Measurements from ENCODE around the gene LRP8. TPM values are rescaled to one million over a fixed set of nuclear protein-coding genes. Genes with fewer than 3 reads are reported as not detected.

The LRP8 gene
- polyA plus RNA-seq, 1 donor: 4.1 TPM

DNA sequence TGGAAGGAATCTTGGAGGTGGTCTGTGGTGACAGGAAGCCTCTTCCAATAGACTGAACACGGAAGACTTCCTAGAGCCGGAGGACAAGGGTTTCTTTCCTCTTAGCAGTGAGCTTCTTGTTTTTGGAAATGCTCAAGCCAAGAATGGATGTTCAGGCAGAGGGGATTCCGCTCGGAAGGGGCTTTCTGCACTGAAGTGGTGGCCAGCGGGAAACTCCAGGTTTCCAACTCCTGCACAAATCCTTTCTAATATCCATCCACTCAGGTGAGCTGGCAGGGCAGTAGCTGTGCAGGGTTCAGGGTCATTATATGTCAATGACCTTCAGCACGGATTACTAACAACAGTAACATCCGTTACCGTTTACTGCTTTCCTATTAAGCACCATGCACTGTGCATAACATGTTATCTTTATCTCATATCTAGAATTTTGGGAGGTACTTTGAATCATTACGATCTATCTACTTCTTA is 131.8 kb downstream of the LRP8 start:
- WGBS (ENCODE audit: insufficient coverage, low lambda C conversion rate): no CpG with 5 or more reads among the region's 9 CpGs
- peak overlapping the region; percentile 92 for H3K4me3 ChIP-seq (ENCODE audit: low read length)
- peaks cover 21% of the 10 kb centered on the region for H3K4me1 ChIP-seq (ENCODE audit: control insufficient read depth, insufficient read depth, low read length)
- no peaks in the 10 kb centered on the region for H3K9me3 ChIP-seq (ENCODE audit: control insufficient read depth, low read depth, low read length)
- peak in 1 of 2 donors; percentile 76 for DNase-seq
- H3K27ac ChIP-seq (ENCODE audit: low read length): peak overlapping the region; percentile 80
- no peaks in the 10 kb centered on the region for H3K27me3 ChIP-seq (ENCODE audit: control insufficient read depth, insufficient read depth, low read length)
- H3K36me3 ChIP-seq (ENCODE audit: control insufficient read depth, insufficient read depth, low read length): peaks cover 5% of the 10 kb centered on the region

DNA sequence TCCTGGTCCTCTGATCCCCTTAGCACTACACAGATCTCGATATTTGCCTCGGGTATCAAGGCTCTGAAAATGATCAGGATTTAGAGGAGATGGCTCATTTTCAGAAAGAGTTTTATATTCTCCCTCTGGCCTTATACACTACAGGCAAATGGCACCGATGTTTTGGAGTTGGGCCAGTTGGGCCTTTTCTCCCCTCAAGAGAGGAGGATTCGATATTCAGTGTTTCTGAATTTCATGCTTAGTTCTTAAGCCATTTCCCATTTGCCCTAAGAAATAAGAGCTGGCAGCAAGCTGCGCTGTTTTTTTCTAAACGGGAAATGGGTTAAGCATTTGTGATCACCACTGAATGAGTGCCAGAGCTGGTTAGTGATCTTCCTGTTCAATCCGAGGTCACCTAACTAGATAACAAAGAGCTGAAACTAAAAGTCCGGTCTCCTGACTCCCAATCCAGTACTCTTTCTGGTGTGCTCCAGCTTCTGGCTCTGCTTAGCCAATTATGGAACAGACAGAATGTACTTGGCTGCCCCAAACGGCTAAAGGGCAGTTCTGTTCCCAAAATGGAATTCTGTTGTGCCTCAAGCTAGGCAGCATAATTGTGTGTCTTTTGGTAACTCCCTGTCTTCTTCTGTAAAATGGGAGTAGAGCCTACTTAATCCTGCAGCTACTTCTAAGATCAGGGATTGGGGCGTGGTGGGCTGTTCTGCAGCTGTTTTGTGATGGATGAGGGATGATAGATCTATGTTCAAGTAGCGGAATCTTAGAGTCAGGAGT is 132.4 kb downstream of the LRP8 start:
- H3K9me3 ChIP-seq (ENCODE audit: control insufficient read depth, low read depth, low read length): no peaks in the 10 kb centered on the region
- H3K4me3 ChIP-seq (ENCODE audit: low read length): no peak overlapping the region
- H3K27ac ChIP-seq (ENCODE audit: low read length): no peak overlapping the region
- no peaks in the 10 kb centered on the region for H3K36me3 ChIP-seq (ENCODE audit: control insufficient read depth, insufficient read depth, low read length)
- DNase-seq: no peak
- H3K4me1 ChIP-seq (ENCODE audit: control insufficient read depth, insufficient read depth, low read length): peaks cover 21% of the 10 kb centered on the region
- no CpG with 5 or more reads among the region's 11 CpGs for WGBS (ENCODE audit: insufficient coverage, low lambda C conversion rate)
- H3K27me3 ChIP-seq (ENCODE audit: control insufficient read depth, insufficient read depth, low read length): no peaks in the 10 kb centered on the region

Other genes with a start within 250 kb of the LRP8 start
- gene SLC1A7, start 185.4 kb downstream of the LRP8 start, polyA plus RNA-seq: 0.40 TPM
- 30.4 TPM for gene CPT2, start 131.2 kb downstream of the LRP8 start, polyA plus RNA-seq
- 73.2 TPM for gene CZIB, start 107.4 kb downstream of the LRP8 start, polyA plus RNA-seq
- 74.3 TPM for gene MAGOH, start 89.6 kb downstream of the LRP8 start, polyA plus RNA-seq
- not detected for gene DMRTB1, start 131.3 kb upstream of the LRP8 start, polyA plus RNA-seq